H1 (cell line): ENCODE results near the gene UTP25. TPM values are rescaled to one million over a fixed set of nuclear protein-coding genes. Genes with fewer than 3 reads are reported as not detected.

Source experiments
- CTCF ChIA-PET: fragments of 300-600 bp; sonication (Branson Sonifier 250); formaldehyde crosslinking; loops from one replicate; lab custom pipeline; 2021; ENCODE audit not compliant: partially characterized antibody; lab: Charles Lee
- POLR2A ChIA-PET: fragments of 300-600 bp; sonication (Branson Sonifier 250); formaldehyde crosslinking; loops from one replicate; lab custom pipeline; 2021; ENCODE audit warnings: inconsistent platforms; ENCODE audit not compliant: partially characterized antibody; lab: Charles Lee
- DNase-seq, 2 experiments: peaks; one replicate each; pipeline versions ENCODE4 v3.0.0 to v3.0.0-alpha.2; 2010 to 2022; ENCODE audit warnings: low spot score in 2 of 2, low read depth in 1 of 2, mixed read lengths in 1 of 2
- FAIRE-seq: peaks from 2 replicates; lab custom pipeline; 2011; peaks lifted over from hg19 to GRCh38; lab: Jason Lieb, UNC
- H2AFZ ChIP-seq: 2 replicates; pipeline ENCODE4 v1.8.1; 2012; ENCODE audit warnings: low read length, inconsistent platforms
- H2AK5ac ChIP-seq: 2 replicates; pipeline ENCODE4 v1.6.1; 2013; ENCODE audit warnings: low read depth, low read length
- H2BK120ac ChIP-seq: replicated peaks from 2 replicates; pipeline ENCODE3; 2013; ENCODE audit warnings: low read depth, low read length, inconsistent platforms
- H2BK12ac ChIP-seq: 2 replicates; pipeline ENCODE4 v1.6.1; 2013; ENCODE audit warnings: low read depth, low read length
- H2BK15ac ChIP-seq: 2 replicates; pipeline ENCODE4 v1.6.1; 2013; ENCODE audit warnings: low read length
- H2BK20ac ChIP-seq: 2 replicates; pipeline ENCODE4 v1.6.1; 2013; ENCODE audit warnings: low read length
- H2BK5ac ChIP-seq: 2 replicates; pipeline ENCODE4 v1.6.1; 2013; ENCODE audit warnings: low read depth, low read length
- H3K14ac ChIP-seq: 2 replicates; pipeline ENCODE4 v1.6.1; 2013; ENCODE audit warnings: inconsistent platforms; ENCODE audit not compliant: insufficient read length
- H3K18ac ChIP-seq: 2 replicates; pipeline ENCODE4 v1.6.1; 2013; ENCODE audit warnings: low read length; ENCODE audit errors: extremely low read depth
- H3K23ac ChIP-seq: 2 replicates; pipeline ENCODE4 v1.6.1; 2013; ENCODE audit warnings: inconsistent platforms; ENCODE audit not compliant: insufficient read length
- H3K23me2 ChIP-seq: 2 replicates; pipeline ENCODE4 v1.6.1; 2013; ENCODE audit warnings: low read depth, low read length
- H3K27ac ChIP-seq: 2 replicates; pipeline ENCODE4 v1.6.1; 2011; ENCODE audit warnings: low read depth, low read length, inconsistent platforms
- H3K27me3 ChIP-seq, 4 experiments: replicated peaks in 1 of 4; 1 replicate in 1 of 4; 2 replicates in 3 of 4; pipeline versions ENCODE4 v1.6.1 to v1.8.1; 2011 to 2013; ENCODE audit warnings: low read length in 3 of 4, mild to moderate bottlenecking in 3 of 4, inconsistent platforms in 2 of 4, mixed read lengths in 2 of 4, moderate library complexity in 1 of 4; ENCODE audit not compliant: control insufficient read depth in 3 of 4, insufficient read depth in 3 of 4; ENCODE audit errors: extremely low read depth in 1 of 4
- H3K36me3 ChIP-seq, 4 experiments: 2 replicates each; pipeline versions ENCODE4 v1.6.1 to v1.8.1; 2011 to 2013; ENCODE audit warnings: mild to moderate bottlenecking in 4 of 4, low read length in 3 of 4, moderate library complexity in 2 of 4, control low read depth in 1 of 4, inconsistent platforms in 1 of 4; ENCODE audit not compliant: insufficient read depth in 4 of 4, control insufficient read depth in 2 of 4
- H3K4ac ChIP-seq: replicated peaks from 2 replicates; pipeline ENCODE3; 2013; ENCODE audit warnings: low read length, low read depth, mixed read lengths, inconsistent platforms; ENCODE audit not compliant: insufficient read length
- H3K4me1 ChIP-seq, 4 experiments: replicated peaks in 1 of 4; 1 replicate in 1 of 4; 2 replicates in 3 of 4; pipeline versions ENCODE4 v1.6.1 to v1.8.1; 2011 to 2013; ENCODE audit warnings: low read length in 3 of 4, inconsistent platforms in 2 of 4, mixed read lengths in 1 of 4; ENCODE audit not compliant: insufficient read depth in 4 of 4, control insufficient read depth in 3 of 4
- H3K4me2 ChIP-seq, 2 experiments: 2 replicates each; pipeline versions ENCODE4 v1.6.1 to v1.8.1; 2011 to 2013; ENCODE audit warnings: low read depth in 2 of 2, low read length in 2 of 2, control low read depth in 1 of 2, inconsistent platforms in 1 of 2, mild to moderate bottlenecking in 1 of 2; ENCODE audit not compliant: insufficient read depth in 1 of 2
- H3K4me3 ChIP-seq, 4 experiments: fragments of 200-600, 300-600 bp in 1 of 4; sonication (generic), shearing (Covaris generic), sonication (Bioruptor Twin) in 1 of 4; 2 replicates each; pipeline versions ENCODE4 v1.5.1 to v1.8.1; 2011 to 2016; ENCODE audit warnings: low read length in 4 of 4, low read depth in 3 of 4, control low read depth in 2 of 4, inconsistent platforms in 2 of 4, mild to moderate bottlenecking in 2 of 4, mixed read lengths in 1 of 4, moderate library complexity in 1 of 4; ENCODE audit not compliant: insufficient read depth in 2 of 4; ENCODE audit errors: extremely low read depth in 1 of 4
- H3K56ac ChIP-seq: replicated peaks from 2 replicates; pipeline ENCODE3; 2013; ENCODE audit warnings: low read depth, mild to moderate bottlenecking, mixed read lengths, low read length, inconsistent platforms; ENCODE audit not compliant: insufficient read length
- H3K79me1 ChIP-seq: 2 replicates; pipeline ENCODE4 v1.6.1; 2013; ENCODE audit warnings: low read depth, low read length, control low read depth
- H3K79me2 ChIP-seq, 2 experiments: 2 replicates each; pipeline versions ENCODE4 v1.6.1 to v1.8.1; 2012 to 2013; ENCODE audit warnings: low read length in 2 of 2, mild to moderate bottlenecking in 2 of 2, inconsistent platforms in 1 of 2; ENCODE audit not compliant: insufficient read depth in 2 of 2, control insufficient read depth in 1 of 2
- H3K9ac ChIP-seq, 4 experiments: replicated peaks in 1 of 4; 1 replicate in 1 of 4; 2 replicates in 3 of 4; pipeline versions ENCODE4 v1.6.1 to v1.8.1; 2011 to 2013; ENCODE audit warnings: low read depth in 3 of 4, low read length in 3 of 4, control low read depth in 2 of 4, mild to moderate bottlenecking in 2 of 4, moderate library complexity in 2 of 4, inconsistent platforms in 1 of 4; ENCODE audit errors: extremely low read depth in 1 of 4
- H3K9me3 ChIP-seq, 2 experiments: 2 replicates each; pipeline versions ENCODE4 v1.6.1 to v1.8.1; 2012 to 2013; ENCODE audit warnings: mild to moderate bottlenecking in 2 of 2, moderate library complexity in 2 of 2, control low read depth in 1 of 2, inconsistent platforms in 1 of 2, low read depth in 1 of 2, low read length in 1 of 2, mixed read lengths in 1 of 2; ENCODE audit not compliant: insufficient read depth in 2 of 2
- H4K20me1 ChIP-seq, 2 experiments: replicated peaks in 1 of 2; 2 replicates each; pipeline versions ENCODE3 to v1.8.1; 2011 to 2013; ENCODE audit warnings: inconsistent platforms in 2 of 2, low read length in 2 of 2, mild to moderate bottlenecking in 1 of 2; ENCODE audit not compliant: insufficient read depth in 2 of 2, control insufficient read depth in 1 of 2
- H4K5ac ChIP-seq: 2 replicates; pipeline ENCODE4 v1.6.1; 2013; ENCODE audit warnings: low read length, low read depth, mixed read lengths, inconsistent platforms; ENCODE audit not compliant: insufficient read length
- H4K8ac ChIP-seq: 2 replicates; pipeline ENCODE4 v1.8.0; 2013; ENCODE audit warnings: mild to moderate bottlenecking, moderate library complexity, low read length, inconsistent platforms; ENCODE audit not compliant: insufficient read depth; ENCODE audit errors: extremely low read depth
- H4K91ac ChIP-seq: replicated peaks from 2 replicates; pipeline ENCODE3; 2013; ENCODE audit warnings: low read length, mixed read lengths, inconsistent platforms; ENCODE audit not compliant: insufficient read length
- CTCF ChIP-seq, 3 experiments: IDR thresholded peaks; 1 replicate in 2 of 3; 2 replicates in 1 of 3; pipeline versions ENCODE4 v1.5.1 to v1.6.1; 2011; ENCODE audit warnings: low read length in 3 of 3, mild to moderate bottlenecking in 3 of 3, inconsistent platforms in 2 of 3, low read depth in 1 of 3, moderate library complexity in 1 of 3; ENCODE audit not compliant: insufficient read depth in 1 of 3; ENCODE audit errors: control extremely low read depth in 1 of 3
- EGR1 ChIP-seq: IDR thresholded peaks from 2 replicates; pipeline ENCODE4 v1.6.1; 2011; ENCODE audit warnings: low read depth, low read length, borderline replicate concordance
- GTF2F1 ChIP-seq: IDR thresholded peaks from 2 replicates; pipeline ENCODE4 v1.6.1; 2012; ENCODE audit warnings: low read depth, low read length, improper control_type of control experiment, borderline replicate concordance
- JUN ChIP-seq: IDR thresholded peaks from 2 replicates; pipeline ENCODE4 v1.6.1; 2011; ENCODE audit warnings: low read depth, mild to moderate bottlenecking, improper control_type of control experiment, low read length
- MAX ChIP-seq: IDR thresholded peaks from 2 replicates; pipeline ENCODE4 v1.6.1; 2012; ENCODE audit warnings: inconsistent platforms
- PHF8 ChIP-seq: fragments of 200-600 bp; sonication (generic); conservative IDR thresholded peaks from 2 replicates; pipeline ENCODE4 v1.7.1; 2012; ENCODE audit warnings: low read depth, mild to moderate bottlenecking, inconsistent platforms, low read length, moderate library complexity
- RAD21 ChIP-seq, 2 experiments: IDR thresholded peaks in 1 of 2; conservative IDR thresholded peaks in 1 of 2; 2 replicates each; pipeline ENCODE4 v1.6.1; 2011; ENCODE audit warnings: low read depth in 2 of 2, low read length in 2 of 2, improper control_type of control experiment in 1 of 2, inconsistent platforms in 1 of 2, mild to moderate bottlenecking in 1 of 2, moderate library complexity in 1 of 2
- TAF1 ChIP-seq: IDR thresholded peaks from 2 replicates; pipeline ENCODE4 v1.6.1; 2011; ENCODE audit warnings: mild to moderate bottlenecking, low read depth, low read length
- TEAD4 ChIP-seq: IDR thresholded peaks from 2 replicates; pipeline ENCODE4 v1.6.1; 2012; ENCODE audit warnings: low read depth, low read length, inconsistent platforms, mixed read lengths
- YY1 ChIP-seq: IDR thresholded peaks from 2 replicates; pipeline ENCODE4 v1.6.1; 2011; ENCODE audit warnings: low read depth, mild to moderate bottlenecking, low read length
- ZNF274 ChIP-seq: IDR thresholded peaks from 2 replicates; pipeline ENCODE4 v1.7.0; 2012; ENCODE audit warnings: low read length, borderline replicate concordance; ENCODE audit errors: extremely low read depth
- WGBS, 2 experiments: shearing (Covaris generic) in 1 of 2; methylation state at CpG; one replicate each; pipeline versions ENCODE4 v1.1.6 to v1.1.7; 2013 to 2015; ENCODE audit warnings: low lambda C conversion rate in 2 of 2, mixed read lengths in 2 of 2, inconsistent platforms in 1 of 2, low coverage in 1 of 2, missing lambda C conversion rate in 1 of 2; ENCODE audit not compliant: insufficient replicate concordance in 2 of 2, insufficient coverage in 1 of 2, insufficient read length in 1 of 2; ENCODE audit errors: extremely low coverage in 1 of 2, missing lambda C conversion rate in 1 of 2; 5-methylcytosine and 5-hydroxymethylcytosine counted together
- polyA plus RNA-seq, 7 experiments: library from polyadenylated mRNA; depleted of rRNA in 3 of 7; stranded (reverse) in 5 of 7; unstranded in 2 of 7; fragments of >200 nt in 5 of 7; fragments of 200-250 nt in 2 of 7; gene quantifications; 1 replicate in 5 of 7; 2 replicates in 1 of 7; 4 replicates in 1 of 7; pipeline versions ENCODE4 v1.2.1 to v1.2.3, GENCODE V29; 2011 to 2013; ENCODE audit warnings: missing spikeins in 2 of 7, mixed read lengths in 2 of 7
- total RNA-seq: library from RNA; stranded (reverse); fragmentation: NEBNext Ultra II Directional; extraction: Animal tissue kit (Norgen Biotek cat#: 25700); gene quantifications from 2 replicates; pipeline ENCODE4 v1.2.1, GENCODE V29; 2021

Gene UTP25
- total and polyA plus RNA-seq, 2 of the 8 experiments (the other 6 are each of a cell fraction or from before 2014, with no cell fraction given), result 4.0 to 7.6 TPM

GRCh38 chr1:209875515-209875914 is 47.7 kb downstream of the UTP25 start:
- no peak overlapping the region for H3K4me3 ChIP-seq
- H3K23ac ChIP-seq, result no peak overlapping the region
- POLR2A ChIA-PET, result interaction anchor here (1.2 kb wide), 1 partner anchor 499 kb away, joined by 5 read pairs; no protein-coding TSS in a partner anchor
- 0 out of 2 replicates have a peak overlapping the region, but pooled peaks have one; percentile 38 for H3K18ac ChIP-seq
- no peak overlapping the region for H2BK5ac ChIP-seq
- H3K9me3 ChIP-seq, result no peaks in the 10 kb centered on the region
- peak; percentile 39 for FAIRE-seq
- no peak overlapping the region for H3K27ac ChIP-seq
- H4K91ac ChIP-seq, result no peak overlapping the region
- H4K20me1 ChIP-seq, result no peaks in the 10 kb centered on the region
- H3K4me1 ChIP-seq, result no peaks in the 10 kb centered on the region
- 0 out of 2 replicates have a peak overlapping the region, but pooled peaks have one; percentile 74 for H2BK20ac ChIP-seq
- no peak for DNase-seq
- no peak overlapping the region for H2BK12ac ChIP-seq
- no peak overlapping the region for H4K8ac ChIP-seq
- CTCF ChIA-PET, result interaction anchor here (0.7 to 3.9 kb wide), 16 partner anchors 8 to 430 kb away, joined by 3 to 58 read pairs (median 4); no protein-coding TSS in a partner anchor
- no peaks in the 10 kb centered on the region for H3K27me3 ChIP-seq
- no peaks in the 10 kb centered on the region for H3K23me2 ChIP-seq
- no peak overlapping the region for H2BK15ac ChIP-seq
- no peaks in the 10 kb centered on the region for H3K79me1 ChIP-seq
- H3K4ac ChIP-seq, result no peak overlapping the region
- H2AFZ ChIP-seq, result peak overlapping the region; percentile 99
- no peak overlapping the region for H3K56ac ChIP-seq
- WGBS, 2 experiments, result 68% methylated on average over 7 of the region's 7 CpGs; no CpG with 5 or more reads in 1 of the 2 experiments
- H3K9ac ChIP-seq, result no peak overlapping the region
- no peak overlapping the region for H3K14ac ChIP-seq
- H3K4me2 ChIP-seq, result no peak overlapping the region; a peak in 1 of 4 replicates
- H2AK5ac ChIP-seq, result no peak overlapping the region
- H3K36me3 ChIP-seq, result no peaks in the 10 kb centered on the region
- no peak overlapping the region for H4K5ac ChIP-seq
- H3K79me2 ChIP-seq, result no peaks in the 10 kb centered on the region
- H2BK120ac ChIP-seq, result no peak overlapping the region
- no peak for TF ChIP-seq PHF8
- TF ChIP-seq RAD21 (IDR thresholded peaks at IDR 0.05 in 1 of 2, conservative IDR thresholded peaks at IDR 0.05 in 1 of 2; ENCODE audit: low read depth in 2 of 2, low read length in 2 of 2), result peak; percentile 55 to 64
- no peak for TF ChIP-seq ZNF274
- TF ChIP-seq MAX, result peak; percentile 48; the same call in 1 of the 2 replicates
- no peak for TF ChIP-seq EGR1
- no peak for TF ChIP-seq TEAD4
- TF ChIP-seq YY1, result peak; percentile 90
- TF ChIP-seq JUN, result no peak
- peak; percentile 23; the same call in 1 of the 2 replicates for TF ChIP-seq TAF1
- TF ChIP-seq GTF2F1, result no peak
- TF ChIP-seq CTCF (IDR thresholded peaks at IDR 0.05; ENCODE audit: control extremely low read depth in 1 of 3, insufficient read depth in 1 of 3, low read depth in 1 of 3, low read length in 3 of 3), result peak; percentile 31 to 59 (median 44)
